Right kidney (tissue), 1 donor: Measurements from ENCODE around the gene CLTA.
A peak's percentile ranks its signal among the peaks of the same experiment; 100 is the strongest.
"Not testable (repeated sequence)": the region's sequence is repeated elsewhere in the genome, so short reads cannot be mapped to it uniquely, and the experiment has no call there.

Experiments
- DNase-seq: peaks from one replicate; pipeline ENCODE4 v3.0.0-alpha.2; 2016

The CLTA gene

DNA sequence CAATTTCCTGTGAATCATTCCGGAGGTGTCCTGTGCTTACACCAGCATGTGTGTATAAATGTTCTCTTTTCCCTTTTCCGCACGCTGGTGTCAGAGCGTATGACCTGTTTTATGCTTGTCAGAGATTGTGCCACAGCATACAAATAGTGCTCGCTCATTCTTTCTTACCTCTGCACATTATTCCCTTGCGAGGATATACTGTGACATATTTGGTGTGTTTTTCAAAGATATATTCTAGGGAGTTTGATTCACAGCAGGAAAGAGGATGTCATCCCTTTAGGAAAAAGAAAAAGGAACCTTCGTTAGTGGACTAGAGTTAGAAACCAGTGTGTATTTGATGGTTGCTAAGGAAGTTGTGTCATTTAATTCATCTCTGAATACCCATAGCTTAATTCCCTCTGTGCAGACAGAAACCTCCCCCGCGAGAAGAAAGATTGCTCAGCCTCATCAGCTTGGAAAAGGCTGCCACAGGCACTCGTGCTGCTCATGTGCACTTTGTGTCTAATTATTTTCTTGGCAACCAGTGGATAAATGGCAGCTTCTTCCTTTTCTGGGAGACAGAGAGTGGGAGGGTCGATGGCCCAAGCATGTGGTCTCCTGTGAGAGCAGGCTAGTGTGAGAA lies 36.3 kb upstream of the CLTA start:
- DNase-seq, result peak; percentile 56

GRCh38 chr9:36156116-36156515 lies 34.6 kb upstream of the CLTA start:
- no peak for DNase-seq

- no peak for DNase-seq
Measured at GRCh38 chr9:36158122-36158521, 32.6 kb upstream of the CLTA start.

DNA sequence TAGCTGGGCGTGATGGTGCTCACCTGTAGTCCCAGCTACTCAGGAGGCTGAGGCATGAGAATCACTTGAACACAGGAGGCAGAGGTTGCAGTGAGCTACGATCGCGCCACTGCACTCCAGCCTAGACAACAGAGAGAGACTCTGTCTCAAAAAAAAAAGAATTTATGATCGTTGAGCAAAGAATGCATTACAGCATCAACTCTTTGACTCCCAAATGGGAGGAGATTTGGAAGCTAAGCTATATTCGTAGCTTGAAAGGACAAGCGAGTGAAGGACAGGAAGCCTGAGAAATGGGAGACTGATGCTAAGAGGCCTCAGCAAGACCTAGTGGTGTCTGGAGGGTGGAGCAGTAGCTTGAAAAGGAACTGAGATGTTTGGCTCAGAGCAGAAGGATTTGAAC lies 31.8 kb upstream of the CLTA start:
- no peak for DNase-seq

GRCh38 chr9:36159509-36159908 lies 31.2 kb upstream of the CLTA start:
- DNase-seq, result not testable (repeated sequence)

- DNase-seq, result not testable (repeated sequence)
Measured at GRCh38 chr9:36160126-36160525, 30.6 kb upstream of the CLTA start.

DNA sequence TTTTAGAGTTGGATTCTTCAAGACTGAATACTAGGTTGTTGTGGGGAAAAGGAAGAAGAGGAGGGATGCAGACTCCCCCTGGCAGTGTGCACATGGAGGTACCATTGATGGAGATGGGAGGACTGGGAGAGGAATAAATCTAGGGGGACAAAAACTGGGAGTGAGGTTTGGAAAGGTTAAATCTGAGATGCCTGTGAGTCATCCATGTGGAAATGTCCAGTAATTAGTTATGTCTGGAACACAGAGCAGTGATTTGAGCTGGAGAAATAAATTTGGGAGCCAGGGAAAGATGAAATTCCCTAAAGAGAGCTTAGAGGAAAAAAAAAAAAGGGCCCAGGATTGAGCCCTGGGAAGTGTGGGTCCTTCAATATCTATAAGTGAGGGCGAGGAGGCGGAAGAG lies 29.5 kb upstream of the CLTA start:
- no peak for DNase-seq

DNA sequence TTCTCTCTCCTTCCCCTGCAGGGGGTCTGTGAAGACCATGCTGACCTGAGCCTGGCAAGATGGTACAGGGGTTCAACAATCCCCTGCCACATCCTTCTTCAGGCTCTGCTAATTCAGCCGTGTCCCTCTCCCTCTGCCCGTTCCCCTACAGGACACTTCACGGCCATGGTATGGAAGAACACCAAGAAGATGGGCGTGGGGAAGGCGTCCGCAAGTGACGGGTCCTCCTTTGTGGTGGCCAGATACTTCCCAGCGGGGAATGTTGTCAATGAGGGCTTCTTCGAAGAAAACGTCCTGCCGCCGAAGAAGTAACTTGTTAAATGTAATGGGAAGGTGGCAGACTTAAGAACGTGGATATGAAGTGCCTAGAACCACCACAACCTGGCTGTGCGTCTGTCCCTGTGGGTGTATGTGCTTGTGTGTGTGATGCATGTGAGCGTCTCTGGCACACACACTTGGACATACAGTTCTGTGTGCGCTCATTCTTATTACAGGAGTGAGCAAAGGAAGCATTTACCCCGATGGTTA lies 28.4 kb upstream of the CLTA start:
- DNase-seq, result no peak

DNA sequence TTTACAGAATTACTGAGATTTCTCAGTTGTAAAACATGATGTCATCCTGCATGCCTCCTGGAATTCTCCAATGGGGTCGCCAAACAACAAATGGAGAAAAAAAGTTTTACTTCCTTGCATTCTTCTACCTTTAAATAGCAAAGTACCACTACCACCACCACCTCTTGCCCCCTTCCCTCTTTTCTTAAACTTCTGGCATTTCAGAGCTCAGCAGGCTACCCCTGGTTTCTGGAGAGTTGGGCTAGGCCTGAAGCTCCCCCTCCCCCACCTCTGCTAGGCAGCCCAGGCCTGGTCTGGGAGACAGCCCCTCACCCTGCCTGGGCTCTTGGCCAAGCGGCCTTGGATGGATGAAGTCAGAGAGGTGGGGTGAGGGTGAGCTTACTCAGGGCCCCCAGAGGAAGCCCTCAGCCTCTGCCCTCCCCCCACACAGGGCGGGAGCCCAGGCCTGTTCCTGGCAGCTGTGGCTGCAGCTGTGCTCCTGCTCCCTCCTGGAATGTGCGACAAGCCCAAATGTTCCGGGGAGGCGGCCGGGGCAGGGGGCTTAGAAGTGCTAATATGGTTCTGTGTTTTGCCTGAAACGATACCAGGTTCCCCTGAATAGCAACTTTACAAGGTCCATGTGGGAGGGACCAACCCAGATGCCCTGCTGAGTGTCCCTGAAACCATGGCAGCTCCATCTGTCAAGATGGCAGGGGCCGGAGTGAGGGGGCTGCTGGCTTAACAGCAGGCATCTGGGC lies 27.5 kb upstream of the CLTA start:
- DNase-seq, result peak; percentile 87

- DNase-seq, result no peak
Measured at GRCh38 chr9:36163786-36164170, 26.9 kb upstream of the CLTA start.

- DNase-seq, result no peak
Measured at GRCh38 chr9:36164372-36164771, 26.3 kb upstream of the CLTA start.

DNA sequence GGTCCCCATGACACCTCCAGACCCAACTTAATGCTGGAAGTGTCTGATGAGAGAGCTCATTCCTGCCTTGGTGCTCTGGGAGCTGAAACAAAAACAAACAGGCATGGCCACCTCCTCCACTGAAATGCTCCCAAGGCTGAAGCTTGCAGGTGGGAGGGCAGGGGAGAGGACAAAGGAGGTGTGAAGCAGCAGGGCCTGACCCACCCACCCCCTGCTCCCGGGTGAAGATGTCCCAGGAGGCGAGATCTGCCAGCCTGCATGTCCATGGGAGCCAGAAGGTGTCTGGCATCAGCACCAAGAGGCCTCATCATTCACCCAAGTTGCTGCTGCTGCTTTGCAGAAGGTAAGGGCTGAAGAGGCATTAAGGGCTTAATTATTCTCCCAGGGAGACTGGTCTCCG lies 25.7 kb upstream of the CLTA start:
- DNase-seq, result peak; percentile 54

- DNase-seq, result no peak
Measured at GRCh38 chr9:36165826-36166167, 24.9 kb upstream of the CLTA start.

DNA sequence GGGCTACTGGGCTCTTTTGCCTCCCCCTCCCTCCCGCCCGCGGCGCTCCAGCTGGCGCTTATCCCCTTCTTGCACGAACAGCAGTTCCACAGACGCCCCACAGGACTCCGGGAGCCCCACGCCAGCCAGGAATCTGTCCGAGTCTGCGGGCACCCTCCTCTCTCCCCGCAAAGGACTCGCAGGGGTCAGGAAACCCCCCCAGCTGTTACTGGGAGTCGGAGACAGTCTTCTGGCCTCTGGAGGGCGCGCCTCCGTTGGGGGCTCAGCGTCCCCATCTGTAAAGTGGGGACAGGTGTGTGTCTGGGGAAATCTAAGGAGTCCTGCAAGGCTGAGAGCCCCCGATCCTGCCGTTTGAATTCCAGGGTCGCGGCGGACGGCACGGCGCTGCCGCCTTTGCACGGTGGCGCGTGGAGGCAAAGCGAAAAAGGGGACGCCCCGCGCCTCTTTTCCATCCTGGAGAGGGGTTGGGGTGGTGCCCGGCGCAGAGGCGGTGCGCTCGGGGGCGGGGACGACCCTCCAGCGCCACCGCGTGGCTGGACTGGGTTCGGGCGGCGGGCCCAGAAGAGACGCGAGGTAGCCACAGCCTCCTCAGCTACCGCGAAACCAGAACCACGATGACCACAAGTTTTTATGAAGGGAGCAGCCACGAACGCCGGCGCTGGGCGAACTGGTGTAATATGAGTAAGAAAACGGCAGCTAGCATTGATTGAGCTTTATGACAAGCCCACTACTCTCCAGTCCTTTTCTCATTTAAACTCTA lies 24.4 kb upstream of the CLTA start:
- peak; percentile 88 for DNase-seq

GRCh38 chr9:36169166-36169565 lies 21.6 kb upstream of the CLTA start, which contains the start of gene CCIN:
CCIN (plus strand) TSS chr9:36169388; CDS start chr9:36169503, 115 bp downstream.
- no peak for DNase-seq

DNA sequence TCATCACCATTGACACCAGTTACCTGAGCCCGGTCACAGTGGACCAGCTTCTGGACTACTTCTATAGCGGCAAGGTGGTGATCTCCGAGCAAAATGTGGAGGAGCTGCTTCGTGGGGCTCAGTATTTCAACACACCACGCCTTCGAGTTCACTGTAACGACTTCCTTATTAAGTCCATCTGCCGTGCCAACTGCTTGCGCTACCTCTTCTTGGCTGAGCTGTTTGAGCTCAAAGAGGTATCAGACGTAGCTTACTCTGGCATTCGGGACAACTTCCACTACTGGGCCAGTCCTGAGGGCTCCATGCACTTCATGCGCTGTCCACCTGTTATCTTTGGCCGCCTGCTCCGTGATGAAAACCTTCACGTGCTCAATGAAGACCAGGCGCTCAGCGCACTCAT lies 21.0 kb upstream of the CLTA start:
- no peak for DNase-seq

DNA sequence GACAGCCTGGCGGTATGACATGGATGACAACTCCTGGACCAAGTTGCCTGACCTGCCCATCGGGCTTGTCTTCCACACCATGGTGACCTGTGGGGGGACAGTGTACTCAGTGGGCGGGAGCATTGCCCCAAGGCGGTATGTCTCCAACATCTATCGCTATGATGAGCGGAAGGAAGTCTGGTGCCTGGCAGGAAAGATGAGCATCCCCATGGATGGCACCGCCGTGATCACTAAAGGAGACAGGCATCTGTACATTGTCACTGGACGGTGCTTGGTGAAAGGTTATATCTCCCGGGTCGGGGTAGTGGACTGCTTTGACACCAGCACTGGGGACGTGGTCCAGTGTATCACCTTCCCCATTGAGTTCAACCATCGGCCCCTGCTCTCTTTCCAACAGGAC lies 20.2 kb upstream of the CLTA start:
- DNase-seq, result no peak

DNA sequence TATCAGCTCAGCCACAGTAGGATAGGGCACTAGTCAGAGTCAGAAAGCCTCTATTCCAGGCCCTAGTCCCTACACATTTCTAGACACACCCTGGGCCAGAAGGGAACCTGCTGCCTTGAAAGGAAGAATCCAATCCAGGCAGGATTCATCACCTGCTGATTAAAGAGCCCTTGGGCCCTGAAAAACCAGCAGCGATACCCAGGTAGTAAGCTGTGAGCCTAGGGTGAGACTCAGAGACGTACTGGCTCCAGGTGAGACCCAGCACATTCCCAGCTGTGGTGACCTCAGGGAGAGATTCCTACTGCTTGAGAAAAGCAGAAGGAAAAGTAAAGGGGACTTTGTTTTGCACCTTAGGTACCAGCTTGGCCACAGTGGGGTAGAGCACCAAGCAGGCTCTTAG lies 16.9 kb upstream of the CLTA start:
- DNase-seq, result no peak

GRCh38 chr9:36174271-36174670 lies 16.4 kb upstream of the CLTA start:
- DNase-seq, result no peak

GRCh38 chr9:36174731-36175130 lies 16.0 kb upstream of the CLTA start:
- no peak for DNase-seq

- not testable (repeated sequence) for DNase-seq
Measured at GRCh38 chr9:36175209-36175608, 15.5 kb upstream of the CLTA start.

DNA sequence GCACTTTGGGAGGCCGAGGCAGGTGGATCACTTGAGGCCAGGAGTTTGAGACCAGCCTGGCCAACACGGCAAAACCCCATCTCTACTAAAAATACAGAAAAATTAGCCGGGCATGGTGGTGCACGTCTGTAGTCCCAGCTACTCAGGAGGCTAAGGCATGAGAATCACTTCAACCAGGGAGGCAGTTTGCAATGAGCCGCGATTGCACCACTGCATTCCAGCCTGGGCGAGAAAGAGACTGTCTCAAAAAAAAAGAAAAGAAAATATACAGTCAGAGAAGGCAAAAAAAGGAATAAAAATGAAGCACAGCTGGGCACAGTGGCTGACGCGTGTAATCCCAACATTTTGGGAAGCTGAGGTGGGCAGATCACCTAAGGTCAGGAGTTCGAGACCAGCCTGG lies 14.2 kb upstream of the CLTA start:
- not testable (repeated sequence) for DNase-seq

DNA sequence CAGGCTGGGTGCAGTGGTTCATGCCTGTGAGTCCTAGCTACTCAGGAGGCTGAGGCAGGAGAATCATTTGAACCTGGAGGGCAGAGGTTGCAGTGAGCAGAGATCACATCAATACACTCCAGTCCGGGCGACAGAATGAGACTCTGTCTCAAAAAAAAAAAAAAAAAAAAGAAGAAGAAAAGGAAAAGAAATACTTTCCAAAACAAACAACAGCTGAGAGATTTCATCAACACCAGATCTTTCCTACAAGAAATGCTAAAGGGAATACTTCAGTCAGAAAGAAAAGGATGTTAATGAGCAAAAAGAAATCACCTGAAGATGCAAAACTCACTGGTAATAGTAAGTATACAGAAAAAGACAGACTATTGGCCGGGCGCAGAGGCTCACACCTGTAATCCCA lies 13.2 kb upstream of the CLTA start:
- DNase-seq, result no peak
